ENCODE results near the gene SLC19A1.

The SLC19A1 gene

DNA sequence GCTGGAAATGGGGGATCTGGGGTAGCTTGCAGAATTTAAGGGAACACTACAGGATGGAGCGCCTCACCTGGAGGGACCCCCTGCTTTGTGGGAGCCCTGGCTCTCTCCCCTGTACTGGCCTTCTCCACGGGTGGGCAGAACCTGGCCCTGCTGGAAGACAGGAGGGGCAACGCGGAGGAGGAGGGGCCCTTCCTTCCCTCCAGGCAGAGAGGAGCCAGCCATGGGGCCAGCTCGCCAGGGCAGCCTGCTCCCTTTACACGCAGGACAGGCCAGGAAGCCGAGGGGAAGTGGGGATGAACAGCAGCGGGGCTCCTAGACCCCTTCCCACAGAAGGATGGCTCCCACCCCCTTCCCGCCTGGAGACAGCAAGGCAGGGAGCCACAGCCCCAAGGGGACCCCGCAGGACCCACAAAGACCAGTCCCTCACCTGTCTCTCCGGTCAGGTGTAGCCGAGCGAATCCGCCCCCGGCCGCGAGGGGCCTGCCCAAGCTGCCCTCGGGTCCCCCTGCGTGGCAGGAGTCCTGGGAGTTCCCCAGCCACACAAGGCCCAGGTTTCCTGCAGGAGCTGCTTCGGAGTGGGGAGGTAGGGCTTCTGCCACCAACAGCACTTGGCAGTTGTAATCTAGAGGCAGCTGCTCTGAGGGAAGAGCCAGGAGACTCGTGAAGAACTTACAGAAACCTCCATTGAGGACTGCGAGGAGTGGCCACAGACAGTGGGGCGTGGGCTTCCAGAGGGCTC lies 1.6 kb upstream of the SLC19A1 start:
- DNase-seq = no peak

DNA sequence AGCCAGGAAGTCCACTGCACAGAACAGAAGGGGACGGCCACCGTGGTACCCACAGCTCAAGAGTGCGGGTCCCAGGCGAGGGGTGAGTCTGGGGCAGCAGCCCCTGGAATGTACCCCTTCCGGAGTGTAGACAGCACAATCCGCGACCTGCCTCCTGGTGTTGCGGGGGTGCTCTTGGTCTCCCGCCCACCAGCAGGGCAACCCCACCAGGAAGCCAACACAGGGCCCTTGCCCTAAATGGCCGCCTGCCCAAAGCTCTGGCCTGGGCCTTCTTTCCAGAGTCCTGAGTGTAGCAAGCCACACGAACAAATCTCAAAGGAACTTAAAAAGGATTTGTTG lies 1.1 kb upstream of the SLC19A1 start:
- no peak for DNase-seq

DNA sequence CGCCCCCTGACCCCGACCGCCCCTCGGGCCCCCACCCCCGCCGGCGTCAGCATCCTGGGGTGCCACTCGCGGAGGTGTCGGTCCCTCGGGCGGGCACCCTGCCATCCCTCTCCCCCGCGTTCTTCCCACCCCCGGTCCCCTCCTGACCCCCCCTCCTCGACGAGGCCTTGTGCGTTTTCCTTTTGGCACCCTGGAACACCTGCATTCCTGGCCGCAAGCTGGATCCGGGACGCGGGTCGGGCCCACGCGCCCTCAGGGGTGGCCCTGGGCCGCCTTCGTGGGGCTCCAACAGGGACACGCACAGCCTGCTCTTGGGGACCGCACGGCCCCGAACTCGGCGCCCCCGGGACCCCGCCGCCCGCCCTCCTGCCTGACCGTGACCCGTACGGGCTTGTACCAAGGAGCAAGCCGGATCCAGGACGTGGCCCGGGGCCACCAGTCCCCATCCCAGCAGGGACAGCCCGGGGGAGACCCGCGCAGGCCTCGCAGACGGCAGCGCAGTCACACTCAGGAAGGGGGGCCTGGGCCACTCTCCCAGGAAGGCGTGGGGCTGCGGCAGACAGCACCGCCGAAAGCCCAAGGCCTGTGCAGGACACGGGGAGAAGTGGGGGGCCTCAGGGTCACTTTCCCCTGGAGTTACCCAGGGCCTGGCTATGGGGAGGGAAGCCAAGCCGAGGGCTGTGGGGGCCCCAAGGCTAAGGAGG lies 579 bp upstream of the SLC19A1 start:
- no peak for DNase-seq

DNA sequence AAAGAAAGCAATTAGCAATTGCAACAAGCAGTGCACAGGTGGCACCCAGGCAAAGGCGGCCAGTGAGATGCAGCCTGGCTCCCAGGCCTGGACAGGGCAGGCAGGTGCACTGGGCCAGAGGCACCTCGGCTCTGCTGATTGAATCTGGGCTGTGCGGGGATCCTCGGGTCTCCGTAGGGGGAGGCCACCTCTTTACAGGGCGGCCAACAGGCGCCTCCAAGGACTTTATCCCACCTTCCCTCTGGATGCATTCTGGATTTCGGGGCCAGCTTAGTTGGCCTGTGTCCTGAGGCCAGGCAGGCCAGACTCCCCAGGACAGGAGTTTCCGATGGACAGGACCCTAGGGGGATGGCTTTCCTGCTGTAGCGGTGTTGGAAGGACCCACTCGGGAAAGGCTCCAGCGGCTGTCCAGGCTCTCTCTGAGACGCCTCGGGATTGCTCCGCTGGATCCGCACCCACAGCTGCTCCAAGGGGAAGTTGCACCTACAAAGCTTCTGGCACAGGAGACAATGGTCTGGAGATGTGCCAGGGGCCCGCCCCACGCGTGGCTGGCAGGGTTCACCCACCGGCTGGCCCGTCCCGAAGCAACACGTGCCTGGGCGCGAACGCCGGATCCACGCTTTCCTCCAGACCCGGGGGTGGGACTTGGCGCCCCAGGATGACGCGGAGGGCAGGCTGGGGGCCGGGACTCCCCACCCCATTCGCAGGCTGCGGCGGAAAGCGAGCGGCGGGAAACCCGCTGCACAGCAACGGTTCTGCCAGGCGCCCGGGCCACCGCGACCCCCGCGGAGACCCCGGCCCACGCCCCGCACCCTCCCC lies 810 bp downstream of the SLC19A1 start:
- DNase-seq = peak; percentile 79

DNA sequence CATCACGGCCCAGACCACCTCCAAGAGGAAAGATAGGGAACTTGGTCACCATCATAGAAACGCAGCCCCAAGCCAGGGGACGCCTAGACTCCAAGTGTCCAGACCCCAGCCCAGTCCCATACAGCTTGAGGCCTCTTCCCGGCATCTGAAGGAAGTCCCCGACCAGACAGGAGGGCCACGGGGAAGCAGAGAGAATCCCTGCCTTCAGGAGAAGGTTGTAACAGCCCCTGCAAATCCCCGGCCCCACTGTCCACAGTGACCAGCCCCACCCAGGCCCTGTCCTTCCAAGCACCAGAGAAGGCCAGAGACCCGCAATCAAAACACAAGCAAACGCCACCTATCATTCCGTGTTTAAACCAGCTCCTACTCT lies 1.7 kb downstream of the SLC19A1 start:
- no peak for DNase-seq

DNA sequence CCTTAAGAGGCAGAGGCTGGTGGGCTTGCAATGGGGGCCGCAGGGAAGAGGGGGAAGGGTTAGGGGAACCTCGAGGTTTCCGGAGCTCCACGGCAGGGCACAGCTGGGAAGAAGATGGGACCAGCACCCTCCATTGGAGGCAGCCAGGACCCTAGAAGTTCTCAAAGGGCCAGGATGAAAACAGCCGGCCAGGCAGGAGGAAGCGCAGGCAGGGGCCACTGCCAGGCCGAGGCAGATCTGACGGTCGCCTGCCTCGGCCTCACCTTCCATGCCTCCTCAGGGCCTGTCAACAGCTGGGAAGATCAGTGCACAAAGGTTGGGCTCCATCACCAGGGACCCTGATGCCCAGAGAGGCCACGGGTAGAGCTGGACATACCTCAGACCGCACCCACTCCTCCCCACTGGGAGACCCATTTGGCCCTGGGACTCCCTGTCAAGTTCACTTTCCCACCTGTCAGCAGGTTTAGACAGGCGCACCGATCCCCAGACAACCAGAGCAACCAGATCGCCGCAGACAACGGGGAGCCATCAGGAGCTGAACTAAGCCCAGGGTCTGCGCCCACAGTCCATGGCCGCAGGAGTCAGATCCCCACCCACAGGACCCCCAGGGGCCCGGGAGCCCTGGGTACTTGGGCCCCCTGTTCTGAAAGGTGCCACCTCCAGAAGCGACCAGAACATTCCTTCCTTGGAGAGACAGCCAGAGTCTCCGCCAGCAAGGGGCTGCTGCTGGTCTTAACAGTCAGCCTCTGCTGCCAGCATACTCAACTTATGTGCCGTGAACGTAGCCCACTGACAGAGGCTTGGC lies 2.2 kb downstream of the SLC19A1 start:
- no peak for DNase-seq

DNA sequence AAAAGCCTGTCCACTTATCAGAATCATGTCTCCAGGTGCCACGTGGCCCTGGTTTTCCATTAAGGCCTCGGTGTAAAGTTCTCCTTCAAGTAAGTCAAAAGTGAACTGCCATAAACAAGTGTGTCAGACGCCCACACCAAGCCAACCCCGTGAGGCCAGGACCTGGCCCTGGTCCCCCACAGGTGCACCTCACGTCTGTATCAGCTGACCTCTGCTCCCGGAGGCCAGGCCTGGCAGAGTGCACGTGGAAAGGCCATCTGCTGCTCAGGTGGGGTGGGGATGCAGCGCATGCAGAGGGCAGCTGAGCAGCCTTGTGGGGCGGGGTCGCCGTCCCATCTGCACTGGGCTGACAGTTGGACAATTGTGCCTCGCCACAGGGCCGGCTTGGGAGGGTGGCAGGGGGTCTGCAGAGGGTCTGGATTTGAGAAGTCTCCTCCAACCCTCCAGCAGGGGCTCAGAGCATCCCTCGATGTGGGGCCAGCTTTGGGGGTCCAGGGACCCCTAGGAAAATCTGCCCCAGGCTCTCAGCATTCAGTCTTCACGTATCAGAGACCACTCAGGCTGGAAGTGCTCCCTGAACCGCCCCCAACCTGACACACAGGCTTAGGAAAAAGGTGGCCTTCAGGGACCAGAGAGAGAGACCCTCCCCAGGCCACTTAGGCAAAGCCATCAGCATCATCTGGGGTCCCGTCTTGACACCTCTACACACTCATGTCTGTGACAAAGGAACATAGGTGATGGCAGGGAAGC lies 3.0 kb downstream of the SLC19A1 start:
- no peak for DNase-seq

DNA sequence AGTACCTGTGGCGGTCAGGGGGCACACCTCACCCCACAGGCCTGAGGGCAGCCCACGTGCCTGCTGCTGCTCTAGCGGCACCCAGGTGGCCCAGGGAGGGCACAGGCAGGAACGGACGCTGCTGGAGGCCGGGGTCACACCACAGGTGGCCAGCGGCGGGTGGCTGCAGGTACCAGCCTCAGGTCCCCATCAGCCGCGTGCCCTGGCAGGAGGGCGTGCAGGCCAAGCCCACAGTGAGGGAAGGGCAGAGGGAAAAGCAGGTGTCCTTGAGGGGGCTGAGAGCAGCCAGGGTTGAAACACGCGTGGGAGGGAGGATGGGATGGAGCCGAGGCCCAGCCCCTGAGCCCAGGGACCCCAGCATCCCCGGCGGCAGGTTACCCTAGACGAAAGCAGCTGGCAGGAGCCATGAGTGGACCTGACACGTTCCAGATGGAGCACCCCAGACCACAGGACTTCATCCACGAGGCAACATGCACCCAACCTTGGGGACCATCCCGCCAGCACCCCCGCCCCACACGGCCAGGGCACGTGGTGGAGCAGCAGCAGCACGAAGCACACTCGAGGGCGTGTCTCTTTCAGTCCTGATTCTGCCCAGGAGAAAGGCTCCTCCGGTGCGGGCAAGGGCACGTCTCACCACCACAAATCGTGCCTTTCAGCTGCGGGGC lies 3.7 kb downstream of the SLC19A1 start:
- DNase-seq = no peak

DNA sequence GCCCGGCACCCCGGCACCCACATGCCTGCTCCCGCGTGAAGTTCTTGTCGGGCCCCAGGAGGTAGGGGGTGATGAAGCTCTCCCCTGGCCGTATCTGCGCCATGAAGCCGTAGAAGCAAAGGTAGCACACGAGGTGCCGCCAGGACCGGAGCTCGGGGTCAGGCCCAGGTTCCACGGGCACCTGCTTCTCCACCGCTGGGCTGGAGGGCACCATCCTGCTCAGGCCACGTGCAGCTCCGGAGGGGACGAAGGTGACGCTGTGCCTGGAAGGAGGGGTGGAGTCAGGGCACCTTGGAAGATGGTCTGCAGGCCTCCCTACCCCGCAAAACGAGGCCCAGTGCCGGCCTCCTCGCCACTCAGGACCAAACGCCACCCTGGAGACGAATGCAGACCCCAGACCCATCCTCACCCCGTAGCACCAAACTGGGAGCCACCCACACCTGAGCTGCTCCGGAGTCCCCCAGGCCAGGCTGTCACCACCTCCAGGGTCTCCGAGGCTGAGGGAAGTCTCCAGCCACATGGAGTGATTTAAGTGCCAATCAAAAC lies 4.4 kb downstream of the SLC19A1 start:
- DNase-seq = no peak

DNA sequence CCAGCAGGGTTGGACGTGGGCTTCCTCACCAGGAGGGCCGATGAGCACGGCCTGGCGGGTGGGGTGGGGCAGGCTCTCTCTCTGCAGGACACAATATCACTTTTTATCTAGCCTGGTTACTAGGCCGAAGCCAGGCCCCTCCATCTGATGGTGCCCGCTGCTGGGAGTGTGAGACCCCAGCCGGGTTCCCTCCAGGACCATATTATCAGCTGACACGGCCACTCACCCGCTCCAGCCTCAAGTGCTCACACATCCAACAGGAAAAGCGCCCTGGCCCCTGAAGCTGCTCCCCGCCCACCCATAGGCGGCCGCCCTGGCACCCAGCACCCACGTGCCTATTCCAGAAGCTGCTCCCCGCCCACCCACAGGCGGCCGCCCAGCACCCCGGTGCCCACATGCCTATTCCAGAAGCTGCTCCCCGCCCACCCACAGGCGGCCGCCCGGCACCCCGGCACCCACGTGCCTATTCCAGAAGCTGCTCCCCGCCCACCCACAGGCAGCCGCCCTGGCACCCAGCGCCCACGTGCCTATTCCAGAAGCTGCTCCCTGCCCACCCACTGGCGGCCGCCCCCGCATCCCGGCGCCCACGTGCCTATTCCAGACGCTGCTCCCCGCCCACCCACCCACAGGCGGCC lies 5.0 kb downstream of the SLC19A1 start:
- DNase-seq = no peak

DNA sequence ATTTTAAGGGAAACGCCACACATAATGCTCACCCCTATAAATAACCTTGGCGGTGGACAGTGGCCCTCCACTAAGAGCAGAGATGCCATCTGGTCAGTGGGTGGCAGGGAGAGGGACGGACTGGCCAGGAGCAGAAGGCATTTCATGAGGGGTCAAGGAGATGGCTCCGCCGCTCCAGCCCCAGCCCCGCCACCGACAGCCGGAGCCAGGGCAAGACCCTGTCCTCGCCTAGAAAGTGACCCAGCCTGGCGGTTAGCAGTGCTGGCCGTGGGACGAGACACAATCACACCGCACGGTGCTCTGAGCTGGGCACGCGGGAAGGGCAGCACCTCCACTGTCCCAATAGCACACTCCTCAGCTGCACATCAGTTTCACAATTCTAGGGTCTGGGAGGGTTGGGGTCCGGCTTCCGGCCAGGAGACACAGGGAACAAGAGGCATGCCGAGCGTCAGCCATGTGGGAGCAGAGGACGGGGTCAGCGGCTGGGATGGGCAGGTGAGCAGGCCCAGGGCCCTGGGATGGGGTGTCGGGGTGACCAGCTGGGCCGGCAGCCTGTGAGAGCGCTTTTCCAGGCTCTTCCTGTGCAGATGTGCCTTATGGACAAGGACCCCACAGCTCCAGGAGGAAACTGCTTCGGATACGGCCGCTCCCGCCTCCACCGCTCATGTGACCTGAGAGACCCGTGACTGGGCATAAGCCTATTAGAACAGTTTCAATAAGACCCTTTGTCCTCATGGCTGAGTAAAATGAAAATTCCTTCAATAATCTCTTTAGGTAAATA lies 5.7 kb downstream of the SLC19A1 start:
- DNase-seq = no peak

DNA sequence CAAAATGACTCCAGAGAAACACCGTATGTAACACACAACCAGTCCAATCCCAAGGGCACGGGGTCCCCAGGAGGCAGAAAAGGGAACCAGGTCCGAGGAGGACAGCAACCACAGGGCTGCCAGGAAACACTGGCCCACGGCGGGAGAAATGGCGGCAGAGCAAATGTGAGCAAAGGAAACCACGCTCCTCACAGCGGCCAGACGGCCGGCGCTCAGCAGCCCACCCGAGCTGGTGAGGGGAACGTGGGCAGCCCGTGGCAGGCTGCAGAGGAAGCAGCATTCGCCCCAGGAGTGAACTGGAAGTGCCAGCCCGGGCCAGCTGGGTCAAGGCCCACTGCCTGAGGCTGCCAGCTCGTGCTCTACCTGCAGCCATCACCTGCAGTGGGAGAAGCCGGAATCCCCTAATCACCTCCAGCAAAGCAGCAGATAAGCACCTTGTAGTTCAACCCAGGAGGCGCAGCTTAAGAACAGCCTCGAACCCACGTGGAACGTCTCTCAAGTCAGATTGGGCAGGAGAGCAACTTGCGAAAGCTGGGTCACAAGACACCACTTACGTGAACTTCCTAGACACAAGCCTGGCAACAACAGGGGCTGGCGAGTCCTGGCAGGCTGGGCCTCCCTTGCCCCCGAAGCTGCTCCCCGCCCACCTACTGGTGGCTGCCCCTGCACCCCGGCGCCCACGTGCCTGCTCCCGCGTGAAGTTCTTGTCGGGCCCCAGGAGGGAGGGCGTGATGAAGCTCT lies 6.7 kb downstream of the SLC19A1 start:
- no peak for DNase-seq

DNA sequence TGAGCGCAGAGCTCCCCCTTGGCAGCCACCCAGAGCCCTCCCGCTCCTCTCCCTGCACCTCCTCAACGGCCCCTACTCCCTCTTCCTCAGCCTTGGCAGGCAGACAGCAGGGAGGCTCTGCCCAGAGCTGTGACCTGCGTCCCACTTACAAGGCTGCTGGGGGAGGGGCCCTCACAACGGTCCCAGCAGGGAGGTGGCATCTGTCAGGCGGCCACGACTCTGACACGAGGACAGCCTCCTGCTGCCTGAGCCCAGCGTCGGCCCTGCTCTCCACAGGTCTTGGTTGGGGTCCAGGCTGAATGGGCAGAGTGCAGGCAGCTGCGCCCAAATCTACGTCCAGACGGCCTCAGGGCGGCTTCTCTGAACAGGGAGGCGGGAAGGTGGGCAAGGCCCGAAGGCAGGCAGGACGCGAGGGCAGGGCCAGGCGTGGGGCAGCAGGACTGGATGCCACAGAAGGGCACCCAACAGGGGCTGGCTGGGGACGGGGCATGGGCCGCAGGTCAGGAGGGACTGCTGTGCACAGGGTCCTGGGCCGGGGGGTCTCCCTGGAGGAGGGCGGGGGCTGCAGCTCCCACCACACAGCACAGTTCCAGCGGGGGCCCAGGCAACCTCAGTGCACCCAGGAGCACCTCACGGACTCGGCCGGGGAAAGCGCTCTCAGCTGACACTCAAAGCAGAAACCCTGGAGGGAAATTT lies 7.5 kb downstream of the SLC19A1 start:
- DNase-seq = no peak

DNA sequence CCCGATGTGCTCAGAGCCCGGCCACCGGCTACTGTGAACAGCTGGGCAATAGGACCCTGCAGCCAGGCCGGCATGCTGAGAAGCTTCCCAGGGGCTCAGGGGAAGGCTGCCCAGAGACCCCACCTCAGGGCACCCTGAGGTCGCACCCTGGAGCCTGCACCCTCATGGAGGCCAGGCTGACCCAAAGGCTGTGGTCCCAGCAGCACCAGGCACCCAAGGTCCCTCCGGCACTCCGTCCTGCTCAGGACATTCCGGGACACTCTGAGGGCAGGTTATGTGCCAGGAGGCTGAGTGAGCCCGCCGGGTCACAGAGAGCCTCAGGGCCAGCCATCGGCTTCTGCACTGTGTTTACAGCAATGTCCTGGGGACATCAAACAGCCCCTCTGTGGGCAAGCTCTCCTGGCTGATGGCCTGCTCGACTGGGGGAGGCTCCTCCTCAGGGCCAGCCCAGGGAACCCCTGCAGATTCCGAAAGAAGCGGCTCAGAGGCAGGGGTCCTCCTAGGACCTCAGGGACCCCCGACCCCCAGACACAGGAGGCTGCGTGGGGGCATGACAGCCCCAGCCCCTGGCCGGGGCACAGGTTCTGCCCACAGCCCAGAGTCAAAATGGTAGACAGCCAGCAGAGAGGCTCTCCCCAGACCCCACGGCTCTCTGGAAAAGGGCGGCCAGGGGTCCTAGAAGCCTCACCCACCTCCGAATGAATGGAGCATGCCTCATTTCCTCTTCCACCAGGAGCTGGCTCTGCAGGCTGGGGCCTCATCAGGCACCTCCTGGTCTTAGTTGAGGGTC lies 8.2 kb downstream of the SLC19A1 start:
- no peak for DNase-seq

DNA sequence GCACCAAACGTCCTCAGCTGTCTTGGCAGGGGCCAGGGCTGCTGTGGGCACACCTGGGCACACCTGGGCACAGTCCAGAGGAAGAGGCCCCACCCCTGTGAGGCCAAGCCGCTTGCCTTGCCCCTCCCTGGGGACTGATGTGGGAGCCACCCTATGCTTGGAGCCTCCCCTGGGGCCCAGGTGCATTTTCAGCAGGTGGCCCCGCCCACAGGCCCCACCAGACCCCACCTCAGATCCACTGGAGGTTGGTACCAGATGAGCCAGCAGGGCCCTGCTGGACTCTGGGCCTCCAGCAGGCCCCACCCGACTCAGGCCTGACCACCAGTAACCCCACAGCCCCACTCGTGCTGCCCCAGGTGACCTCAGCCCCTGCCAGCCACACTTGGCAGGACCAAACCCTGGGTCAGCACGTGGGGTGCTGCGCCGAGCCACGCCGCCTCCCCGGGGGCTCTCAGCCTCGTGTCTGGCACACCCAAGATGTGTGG lies 8.8 kb downstream of the SLC19A1 start:
- no peak for DNase-seq

DNA sequence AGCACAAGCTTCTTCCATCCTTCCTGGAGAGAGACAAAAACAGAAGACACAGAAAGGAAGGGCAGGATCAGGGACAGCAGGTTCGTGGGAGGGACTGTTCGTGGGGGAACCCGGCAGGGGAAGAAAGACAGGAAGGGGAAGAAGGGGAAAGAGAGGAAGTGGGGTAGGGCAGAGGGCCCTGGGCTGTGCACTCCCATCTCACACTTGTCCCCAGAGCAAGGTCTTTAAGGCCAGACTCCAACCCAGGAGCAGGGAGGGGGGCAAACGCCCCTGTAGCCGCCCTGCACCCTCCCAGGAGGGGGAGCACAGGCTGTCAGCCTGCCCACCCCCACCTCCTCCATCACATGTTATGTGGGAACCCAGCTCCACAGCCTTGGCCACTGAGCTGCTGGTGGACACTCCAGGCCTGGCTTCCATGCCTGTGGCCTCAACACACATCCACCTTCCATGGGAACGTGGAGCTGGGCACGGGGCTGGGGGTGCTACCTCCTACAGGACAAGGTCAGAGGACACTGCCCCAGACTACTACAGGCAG lies 9.3 kb downstream of the SLC19A1 start:
- DNase-seq = no peak
